Activated CD4-positive, CD25-positive, alpha-beta regulatory T cell (primary cell): ENCODE measurements around the gene CNTN2.

Source experiments
- DNase-seq, 4 experiments: peaks; one replicate each; lab custom pipeline; 2025; lab: John Stamatoyannopoulos, UW

The CNTN2 gene

DNA sequence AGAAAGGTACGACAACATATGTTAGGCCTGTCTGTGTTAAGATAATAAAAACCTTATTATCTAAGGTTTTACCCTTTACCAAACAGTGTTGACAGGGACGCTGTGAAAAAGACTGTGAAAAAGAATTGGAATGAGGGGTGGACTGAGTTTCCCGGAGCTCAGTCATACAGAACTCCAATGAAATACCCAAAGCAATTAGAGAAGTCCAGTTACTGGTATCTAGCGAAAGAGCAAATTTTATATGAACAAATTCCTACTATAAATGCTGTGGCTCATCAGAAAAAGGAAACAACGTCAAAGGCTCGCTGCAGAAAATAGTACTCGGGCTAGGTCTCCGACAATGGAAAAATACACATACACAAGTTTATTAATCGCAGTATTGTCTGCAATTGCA, 79.5 kb downstream of the CNTN2 start:
- no peak for DNase-seq

GRCh38 chr1:205124726-205125125, 81.7 kb downstream of the CNTN2 start:
- no peak for DNase-seq

- no peak for DNase-seq
These were observed 84.6 kb downstream of the CNTN2 start for GRCh38 chr1:205127646-205128045.
